Prostate gland (tissue), 2 donors: ENCODE data around the gene NPIPA5.
"Not testable (repeated sequence)": the region's sequence is repeated elsewhere in the genome, so short reads cannot be mapped to it uniquely, and the experiment has no call there.

Source experiments
- POLR2AphosphoS5 ChIP-seq: sonication (generic); formaldehyde crosslinking; IDR thresholded peaks from one replicate; pipeline ENCODE4 v1.6.1; 2017; ENCODE audit warnings: antibody characterized with exemption
- TF ChIP-seq, protein P1 (sequence below), 4 experiments: fragments of 200-600 bp in 2 of 4; fragments of 450-650 bp in 2 of 4; sonication (generic) in 2 of 4; IDR thresholded peaks; 1 replicate in 3 of 4; 2 replicates in 1 of 4; pipeline ENCODE4 v1.5.1; 2016 to 2019; ENCODE audit warnings: antibody characterized with exemption in 4 of 4, mild to moderate bottlenecking in 2 of 4, moderate library complexity in 2 of 4

DNA sequence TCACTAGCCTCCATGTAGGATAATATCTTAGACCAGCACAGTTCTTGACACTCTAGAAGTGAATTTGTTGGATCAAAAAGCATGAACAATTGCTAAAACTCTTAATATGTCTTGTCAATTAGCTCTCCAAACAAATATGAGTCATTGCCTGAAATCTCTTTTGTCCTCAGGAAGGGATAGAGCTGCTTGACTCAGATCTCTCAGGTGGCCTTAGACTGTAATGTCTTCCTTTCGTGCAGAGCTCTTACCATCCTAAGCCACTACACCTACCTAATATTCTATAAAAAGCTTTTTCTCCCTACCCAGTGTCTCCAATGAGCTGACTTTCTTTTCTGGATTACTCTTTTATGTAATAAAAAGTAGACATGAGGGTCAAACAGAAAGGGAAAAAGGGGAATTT, 63.5 kb downstream of the NPIPA5 start:
- TF ChIP-seq POLR2AphosphoS5, result not testable (repeated sequence)
- TF ChIP-seq, protein P1, sequence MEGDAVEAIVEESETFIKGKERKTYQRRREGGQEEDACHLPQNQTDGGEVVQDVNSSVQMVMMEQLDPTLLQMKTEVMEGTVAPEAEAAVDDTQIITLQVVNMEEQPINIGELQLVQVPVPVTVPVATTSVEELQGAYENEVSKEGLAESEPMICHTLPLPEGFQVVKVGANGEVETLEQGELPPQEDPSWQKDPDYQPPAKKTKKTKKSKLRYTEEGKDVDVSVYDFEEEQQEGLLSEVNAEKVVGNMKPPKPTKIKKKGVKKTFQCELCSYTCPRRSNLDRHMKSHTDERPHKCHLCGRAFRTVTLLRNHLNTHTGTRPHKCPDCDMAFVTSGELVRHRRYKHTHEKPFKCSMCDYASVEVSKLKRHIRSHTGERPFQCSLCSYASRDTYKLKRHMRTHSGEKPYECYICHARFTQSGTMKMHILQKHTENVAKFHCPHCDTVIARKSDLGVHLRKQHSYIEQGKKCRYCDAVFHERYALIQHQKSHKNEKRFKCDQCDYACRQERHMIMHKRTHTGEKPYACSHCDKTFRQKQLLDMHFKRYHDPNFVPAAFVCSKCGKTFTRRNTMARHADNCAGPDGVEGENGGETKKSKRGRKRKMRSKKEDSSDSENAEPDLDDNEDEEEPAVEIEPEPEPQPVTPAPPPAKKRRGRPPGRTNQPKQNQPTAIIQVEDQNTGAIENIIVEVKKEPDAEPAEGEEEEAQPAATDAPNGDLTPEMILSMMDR (IDR thresholded peaks at IDR 0.05), result not testable (repeated sequence)
